Ascending aorta (tissue), 2 donors: ENCODE measurements around the gene CNTN2. TPM values are rescaled to one million over a fixed set of nuclear protein-coding genes. Genes with fewer than 3 reads are reported as not detected.

Experiments used
- DNase-seq, 2 donors: peaks; one replicate each; pipeline ENCODE4 v3.0.0-alpha.2; 2019; ENCODE audit warnings: low spot score in 2 of 2
- H3K27ac ChIP-seq, 2 donors: fragments of 200-600 bp; sonication (generic); one replicate each; pipeline ENCODE4 v1.5.1; 2016 to 2017; ENCODE audit warnings: mild to moderate bottlenecking in 1 of 2
- H3K27me3 ChIP-seq: fragments of 200-600 bp; sonication (generic); one replicate; pipeline ENCODE4 v1.5.1; 2017
- H3K36me3 ChIP-seq, 2 donors: fragments of 200-600 bp; sonication (generic); one replicate each; pipeline ENCODE4 v1.5.1; 2016
- H3K4me1 ChIP-seq, 2 donors: fragments of 200-600 bp; sonication (generic); one replicate each; pipeline ENCODE4 v1.5.1; 2016 to 2017; ENCODE audit warnings: mild to moderate bottlenecking in 1 of 2
- H3K4me3 ChIP-seq, 2 donors: fragments of 200-600 bp; sonication (generic); one replicate each; pipeline ENCODE4 v1.5.1; 2016 to 2017; ENCODE audit warnings: mild to moderate bottlenecking in 1 of 2
- H3K9me3 ChIP-seq, 2 donors: fragments of 200-600 bp; sonication (generic); one replicate each; pipeline ENCODE4 v1.5.1; 2016
- intact Hi-C: fragments of 100-400 bp; cut with DNase I; formaldehyde crosslinking; loops from one replicate; pipeline ENCODE4 v1.15.1; 2023
- total RNA-seq: library from RNA; depleted of rRNA; stranded (reverse); fragments of >200 nt; gene quantifications from one replicate; pipeline ENCODE4 v1.1.0, GENCODE V29; 2016
- TF ChIP-seq, protein P1 (sequence below), 3 experiments: fragments of 200-600 bp in 2 of 3; fragments of 450-650 bp in 1 of 3; sonication (generic) in 2 of 3; IDR thresholded peaks; one replicate each; pipeline ENCODE4 v1.5.1; 2016 to 2019; ENCODE audit warnings: antibody characterized with exemption in 3 of 3, mild to moderate bottlenecking in 1 of 3, moderate library complexity in 1 of 3

Gene CNTN2
- total RNA-seq, 1 donor from 2014 or later = 0.32 TPM

DNA sequence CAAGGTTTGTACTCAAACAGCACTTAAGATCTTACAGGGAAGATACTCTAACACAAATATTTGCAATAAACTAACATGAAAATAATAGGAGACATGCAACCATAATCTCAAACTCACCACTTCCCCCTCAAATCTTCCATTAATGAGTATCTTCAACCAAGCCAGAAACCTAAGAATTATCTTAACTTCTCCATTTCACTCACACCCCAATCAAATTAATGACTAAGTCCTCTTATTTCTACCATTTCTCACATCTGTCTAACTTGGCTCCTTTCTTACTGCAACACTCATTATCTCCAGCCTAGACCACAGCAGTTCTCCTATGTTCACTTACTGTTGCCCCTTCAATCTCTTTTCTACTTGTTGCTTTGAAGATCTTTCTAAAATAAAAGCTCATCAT, 68.3 kb downstream of the CNTN2 start:
- H3K27ac ChIP-seq = no peak overlapping the region
- H3K4me1 ChIP-seq = no peaks in the 10 kb centered on the region
- peaks cover 37 to 38% of the 10 kb centered on the region in 2 donors for H3K36me3 ChIP-seq
- TF ChIP-seq, protein P1, sequence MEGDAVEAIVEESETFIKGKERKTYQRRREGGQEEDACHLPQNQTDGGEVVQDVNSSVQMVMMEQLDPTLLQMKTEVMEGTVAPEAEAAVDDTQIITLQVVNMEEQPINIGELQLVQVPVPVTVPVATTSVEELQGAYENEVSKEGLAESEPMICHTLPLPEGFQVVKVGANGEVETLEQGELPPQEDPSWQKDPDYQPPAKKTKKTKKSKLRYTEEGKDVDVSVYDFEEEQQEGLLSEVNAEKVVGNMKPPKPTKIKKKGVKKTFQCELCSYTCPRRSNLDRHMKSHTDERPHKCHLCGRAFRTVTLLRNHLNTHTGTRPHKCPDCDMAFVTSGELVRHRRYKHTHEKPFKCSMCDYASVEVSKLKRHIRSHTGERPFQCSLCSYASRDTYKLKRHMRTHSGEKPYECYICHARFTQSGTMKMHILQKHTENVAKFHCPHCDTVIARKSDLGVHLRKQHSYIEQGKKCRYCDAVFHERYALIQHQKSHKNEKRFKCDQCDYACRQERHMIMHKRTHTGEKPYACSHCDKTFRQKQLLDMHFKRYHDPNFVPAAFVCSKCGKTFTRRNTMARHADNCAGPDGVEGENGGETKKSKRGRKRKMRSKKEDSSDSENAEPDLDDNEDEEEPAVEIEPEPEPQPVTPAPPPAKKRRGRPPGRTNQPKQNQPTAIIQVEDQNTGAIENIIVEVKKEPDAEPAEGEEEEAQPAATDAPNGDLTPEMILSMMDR (IDR thresholded peaks at IDR 0.05) = no peak
- H3K9me3 ChIP-seq = no peaks in the 10 kb centered on the region
- H3K4me3 ChIP-seq = no peak overlapping the region
- intact Hi-C loops = no loop called here
- no peaks in the 10 kb centered on the region for H3K27me3 ChIP-seq
- no peak for DNase-seq

DNA sequence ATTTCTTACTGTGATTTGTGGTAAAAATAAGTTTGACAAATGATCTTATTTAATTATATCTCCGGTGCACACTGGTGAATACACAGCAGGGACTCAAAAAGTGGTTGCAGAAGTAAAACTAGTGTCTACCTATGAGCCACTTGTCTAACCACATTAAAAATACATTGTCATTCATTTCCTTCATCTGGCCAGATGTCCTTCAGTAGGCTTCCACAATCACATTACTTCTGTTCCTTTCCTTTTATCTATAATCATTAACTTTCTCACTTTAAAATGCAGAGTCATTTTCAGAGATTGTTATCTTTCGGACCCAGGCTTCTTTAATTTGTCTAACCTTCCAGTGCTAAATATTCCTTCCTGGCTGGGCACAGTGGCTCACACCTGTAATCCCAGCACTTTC, 75.7 kb downstream of the CNTN2 start:
- H3K27ac ChIP-seq = no peak overlapping the region
- no peaks in the 10 kb centered on the region for H3K27me3 ChIP-seq
- peaks cover 10 to 31% of the 10 kb centered on the region in 2 donors for H3K36me3 ChIP-seq
- intact Hi-C loops = no loop called here
- H3K4me1 ChIP-seq = peaks cover 18% of the 10 kb centered on the region in 2 donors
- no peak overlapping the region for H3K4me3 ChIP-seq
- TF ChIP-seq, protein P1 (IDR thresholded peaks at IDR 0.05) = no peak
- H3K9me3 ChIP-seq = no peaks in the 10 kb centered on the region
- no peak for DNase-seq

DNA sequence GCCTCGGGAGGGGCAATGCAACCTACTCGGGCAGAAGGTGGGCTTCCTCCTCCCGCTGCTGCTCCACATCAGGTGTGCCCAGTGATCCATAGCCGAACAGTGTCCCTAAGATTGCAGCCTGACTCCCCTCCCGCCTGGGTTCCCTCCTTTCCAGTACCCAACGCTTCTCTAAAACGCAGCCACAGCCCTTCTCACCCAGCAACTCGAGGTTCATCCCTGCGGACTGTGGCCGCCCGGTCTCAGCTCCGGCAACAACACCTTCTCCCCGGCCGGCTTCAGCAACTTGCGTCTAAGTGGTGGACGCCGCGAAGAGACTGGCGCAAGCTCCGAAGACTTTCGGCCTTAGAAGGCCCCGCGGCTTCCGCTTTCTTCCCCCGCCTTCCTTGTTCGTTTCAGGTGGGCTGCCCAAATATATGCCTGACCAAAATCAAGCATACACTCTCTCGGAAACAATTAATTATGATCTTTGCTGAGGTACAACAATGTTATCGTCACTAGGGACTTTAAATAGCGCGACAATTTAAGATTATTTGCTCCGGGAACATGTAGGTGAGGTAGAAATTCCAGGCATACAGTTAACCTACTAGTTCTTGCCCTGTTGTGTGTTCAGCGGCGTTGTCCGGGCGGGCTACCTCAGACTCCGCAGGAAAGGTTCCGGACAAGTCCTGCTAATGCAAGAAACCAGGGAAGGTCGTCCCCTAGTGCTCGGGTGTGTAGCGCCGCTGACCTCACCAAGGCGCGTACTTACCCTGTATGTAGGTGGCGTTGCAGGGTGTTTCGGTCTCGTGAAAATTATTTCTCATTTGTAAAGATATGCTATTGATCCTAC, 78.9 kb downstream of the CNTN2 start, which contains the start of gene RBBP5:
TSS of gene RBBP5 (minus strand) at position 319 of the 829 bp plus-strand sequence. CDS start at position 214, 105 bp downstream.
- H3K27ac ChIP-seq = peak within 1 kb of the TSS; percentile 87 to 92
- no peaks in the 10 kb centered on the region for H3K27me3 ChIP-seq
- H3K36me3 ChIP-seq = peaks cover 0 to 15% of the 10 kb centered on the region in 2 donors
- TF ChIP-seq, protein P1 (IDR thresholded peaks at IDR 0.05) = peak; percentile 58 to 74 (median 64)
- H3K4me3 ChIP-seq = peak within 1 kb of the TSS; percentile 73 to 90
- no peaks in the 10 kb centered on the region for H3K9me3 ChIP-seq
- DNase-seq = peak; percentile 84 to 97
- intact Hi-C loops = loop anchor here (1.0 kb wide), 2 partner anchors 89 to 134 kb away; partner anchors contain the start of gene DSTYK
- H3K4me1 ChIP-seq = peaks cover 18% of the 10 kb centered on the region in 2 donors

DNA sequence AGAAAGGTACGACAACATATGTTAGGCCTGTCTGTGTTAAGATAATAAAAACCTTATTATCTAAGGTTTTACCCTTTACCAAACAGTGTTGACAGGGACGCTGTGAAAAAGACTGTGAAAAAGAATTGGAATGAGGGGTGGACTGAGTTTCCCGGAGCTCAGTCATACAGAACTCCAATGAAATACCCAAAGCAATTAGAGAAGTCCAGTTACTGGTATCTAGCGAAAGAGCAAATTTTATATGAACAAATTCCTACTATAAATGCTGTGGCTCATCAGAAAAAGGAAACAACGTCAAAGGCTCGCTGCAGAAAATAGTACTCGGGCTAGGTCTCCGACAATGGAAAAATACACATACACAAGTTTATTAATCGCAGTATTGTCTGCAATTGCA, 79.5 kb downstream of the CNTN2 start:
- H3K9me3 ChIP-seq = no peaks in the 10 kb centered on the region
- peaks cover 0 to 10% of the 10 kb centered on the region in 2 donors for H3K36me3 ChIP-seq
- DNase-seq = no peak
- peak overlapping the region; percentile 73 to 90 for H3K4me3 ChIP-seq
- TF ChIP-seq, protein P1 (IDR thresholded peaks at IDR 0.05) = no peak
- intact Hi-C loops = loop anchor here (1.0 kb wide), 1 partner anchor 89 kb away; the partner anchor contains the start of gene DSTYK
- H3K27ac ChIP-seq = peak overlapping the region; percentile 87 to 92
- H3K27me3 ChIP-seq = no peaks in the 10 kb centered on the region
- H3K4me1 ChIP-seq = peaks cover 18% of the 10 kb centered on the region in 2 donors

DNA sequence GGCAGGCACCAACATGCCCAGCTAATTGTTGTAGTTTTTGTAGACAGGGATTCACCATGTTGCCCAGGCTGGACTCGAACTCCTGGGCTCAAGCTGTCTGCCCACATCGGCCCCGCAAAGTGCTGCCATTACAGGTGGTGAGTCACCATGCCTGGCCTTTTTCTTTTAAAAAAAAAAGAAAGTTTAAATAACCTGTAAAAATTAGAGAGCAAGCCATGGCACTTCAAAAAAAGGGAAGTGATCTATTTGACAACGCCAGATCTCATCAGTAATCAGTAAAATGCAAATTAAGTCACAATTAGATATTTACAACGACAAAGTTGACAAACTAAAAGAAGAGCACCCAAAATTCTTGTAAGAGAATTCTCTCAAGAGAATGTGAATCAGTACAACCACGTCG, 81.7 kb downstream of the CNTN2 start:
- Histone ChIP-seq H3K4me3 (no peak overlapping the region), H3K9me3 (no peaks in the 10 kb centered on the region), H3K27me3 (no peaks in the 10 kb centered on the region), H3K27ac (no peak overlapping the region), H3K4me1 (peaks cover 17% of the 10 kb centered on the region in 2 donors), H3K36me3 (no peaks in the 10 kb centered on the region)
- TF ChIP-seq, protein P1 (IDR thresholded peaks at IDR 0.05) = no peak
- no peak for DNase-seq
- intact Hi-C loops = no loop called here
